HepG2 (cell line): Measurements from ENCODE around the gene SYT7. TPM values are rescaled to one million over a fixed set of nuclear protein-coding genes. Genes with fewer than 3 reads are reported as not detected.

Experiments
- ATF2 ChIP-seq: sonication (generic); formaldehyde crosslinking; IDR thresholded peaks from 2 replicates; pipeline ENCODE4 v1.4.0; 2020; ENCODE audit warnings: missing genetic modification reagents
- MEIS1 ChIP-seq: sonication (generic); formaldehyde crosslinking; IDR thresholded peaks from 2 replicates; pipeline ENCODE4 v1.9.0; 2021; ENCODE audit warnings: mild to moderate bottlenecking, missing genetic modification reagents, moderate library complexity, borderline replicate concordance
- MEIS2 ChIP-seq: sonication (generic); formaldehyde crosslinking; IDR thresholded peaks from 2 replicates; pipeline ENCODE4 v1.9.0; 2021; ENCODE audit warnings: mild to moderate bottlenecking, missing genetic modification reagents
- MYPOP ChIP-seq: sonication (generic); formaldehyde crosslinking; IDR thresholded peaks from 2 replicates; pipeline ENCODE4 v1.8.1; 2023; ENCODE audit warnings: mild to moderate bottlenecking, moderate library complexity, missing genetic modification reagents
- NCOA1 ChIP-seq: sonication (generic); formaldehyde crosslinking; IDR thresholded peaks from 2 replicates; pipeline ENCODE4 v1.9.0; 2021; ENCODE audit warnings: missing genetic modification reagents
- REL ChIP-seq: sonication (generic); formaldehyde crosslinking; conservative IDR thresholded peaks from 2 replicates; pipeline ENCODE4 v1.8.0; 2022; ENCODE audit warnings: mild to moderate bottlenecking, missing genetic modification reagents, moderate library complexity
- RORA ChIP-seq: sonication (generic); formaldehyde crosslinking; IDR thresholded peaks from 2 replicates; pipeline ENCODE4 v1.5.0; 2020; ENCODE audit warnings: mild to moderate bottlenecking, missing genetic modification reagents, moderate library complexity
- SNRNP70 ChIP-seq: fragments of 200-400 bp; formaldehyde crosslinking; IDR thresholded peaks from 2 replicates; pipeline ENCODE4 v1.6.1; 2017; ENCODE audit warnings: mild to moderate bottlenecking, low read depth, low read length, moderate library complexity
- SRY ChIP-seq: sonication (generic); formaldehyde crosslinking; IDR thresholded peaks from 2 replicates; pipeline ENCODE4 v1.8.0; 2022; ENCODE audit warnings: mild to moderate bottlenecking, missing genetic modification reagents
- SYNCRIP ChIP-seq: fragments of 200-400 bp; formaldehyde crosslinking; IDR thresholded peaks from 2 replicates; pipeline ENCODE4 v1.6.1; 2018; ENCODE audit warnings: mild to moderate bottlenecking, low read depth, low read length; ENCODE audit not compliant: insufficient read depth
- ZBTB25 ChIP-seq: IDR thresholded peaks from 2 replicates; pipeline ENCODE4 v1.6.1; 2018; ENCODE audit warnings: missing genetic modification reagents
- ZC3H4 ChIP-seq: sonication (generic); formaldehyde crosslinking; IDR thresholded peaks from 2 replicates; pipeline ENCODE4 v1.4.0; 2020; ENCODE audit warnings: missing genetic modification reagents, borderline replicate concordance
- ZNF121 ChIP-seq: sonication (generic); formaldehyde crosslinking; IDR thresholded peaks from 2 replicates; pipeline ENCODE4 v1.5.0; 2020; ENCODE audit warnings: mild to moderate bottlenecking, missing genetic modification reagents
- ZNF142 ChIP-seq: sonication (generic); formaldehyde crosslinking; IDR thresholded peaks from 2 replicates; pipeline ENCODE4 v1.4.0; 2020; ENCODE audit warnings: missing genetic modification reagents
- ZNF589 ChIP-seq: sonication (generic); formaldehyde crosslinking; conservative IDR thresholded peaks from 2 replicates; pipeline ENCODE4 v1.8.0; 2022; ENCODE audit warnings: mild to moderate bottlenecking, moderate library complexity, missing genetic modification reagents
- ZNF776 ChIP-seq: sonication (generic); formaldehyde crosslinking; IDR thresholded peaks from 2 replicates; pipeline ENCODE4 v1.4.0; 2020; ENCODE audit warnings: mild to moderate bottlenecking, missing genetic modification reagents
- polyA plus RNA-seq, 8 experiments: library from polyadenylated mRNA; depleted of rRNA in 3 of 8; stranded (reverse) in 7 of 8; unstranded in 1 of 8; fragments of >200 nt; fragmentation: Illumina TruSeq in 4 of 8; extraction: Trizol in 4 of 8; gene quantifications; 2 replicates each; pipeline versions ENCODE4 v1.2.1 to v1.2.3, GENCODE V29; 2011 to 2016; ENCODE audit warnings: low read depth in 4 of 8, missing spikeins in 1 of 8, mixed read lengths in 1 of 8; ENCODE audit not compliant: insufficient read depth in 1 of 8
- total RNA-seq, 5 experiments: library from RNA; depleted of rRNA; stranded (reverse); fragments of >200 nt; fragmentation: Illumina TruSeq; extraction: Trizol; gene quantifications; 2 replicates each; pipeline ENCODE4 v1.2.3, GENCODE V29; 2016; ENCODE audit warnings: low read depth in 1 of 5
- TF ChIP-seq, protein P1 (sequence below): sonication (generic); formaldehyde crosslinking; IDR thresholded peaks from 2 replicates; pipeline ENCODE4 v1.4.0; 2020; ENCODE audit warnings: missing genetic modification reagents, borderline replicate concordance

The SYT7 gene
- total and polyA plus RNA-seq, 2 of the 13 experiments (the other 11 are each of a cell fraction or from before 2014, with no cell fraction given) = 1.4 to 4.4 TPM

DNA sequence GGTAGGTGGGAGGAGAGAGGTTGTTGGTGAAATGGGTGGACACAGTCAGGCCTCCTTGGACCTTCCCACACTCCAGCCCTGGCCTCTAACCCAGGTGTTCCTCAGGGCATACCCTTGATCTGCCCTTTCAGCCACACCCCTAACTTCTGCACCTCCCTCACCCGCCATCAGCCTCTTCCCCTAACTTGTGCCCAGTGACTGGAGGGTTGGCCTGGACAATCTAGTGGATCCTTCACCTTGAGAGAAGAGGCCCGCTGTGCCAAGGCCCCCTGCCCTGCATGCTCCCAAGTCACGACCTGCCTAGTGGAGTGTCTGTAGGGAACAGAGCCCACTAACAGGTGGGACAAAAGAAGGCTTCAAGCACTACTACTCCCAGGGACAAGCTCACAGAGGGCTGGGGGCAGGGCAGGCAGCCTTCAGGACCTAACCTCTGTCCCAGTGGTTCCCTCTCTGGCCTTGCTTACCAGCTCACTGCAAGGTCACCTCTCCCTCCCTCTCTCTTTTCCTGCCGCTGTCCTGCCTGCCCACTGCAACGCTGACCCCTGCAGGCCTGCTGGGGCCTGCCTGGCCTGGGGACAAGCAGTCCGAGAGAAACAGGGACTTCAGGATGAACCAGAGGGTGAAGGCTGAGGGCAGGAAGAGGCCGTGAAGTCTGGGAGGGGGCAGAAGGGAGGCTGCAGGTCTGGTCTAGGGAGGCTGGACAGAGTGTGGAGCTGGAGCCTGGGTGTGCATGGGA, 3.3 kb downstream of the SYT7 start (continued):
- TF ChIP-seq ZNF776 = peak; percentile 34; the same call in 1 of the 2 replicates
- TF ChIP-seq SRY (CRISPR knock-in tag) = no peak
- no peak for TF ChIP-seq ZNF142 (CRISPR knock-in tag)
- TF ChIP-seq MEIS1 (CRISPR knock-in tag) = peak; percentile 62
- no peak for TF ChIP-seq ZBTB25 (CRISPR knock-in tag)
- TF ChIP-seq SNRNP70 = no peak
- TF ChIP-seq ZC3H4 (CRISPR knock-in tag) = no peak
- no peak for TF ChIP-seq RORA (CRISPR knock-in tag)
- no peak for TF ChIP-seq SYNCRIP
- no peak for TF ChIP-seq NCOA1 (CRISPR knock-in tag)
- TF ChIP-seq, protein P1, sequence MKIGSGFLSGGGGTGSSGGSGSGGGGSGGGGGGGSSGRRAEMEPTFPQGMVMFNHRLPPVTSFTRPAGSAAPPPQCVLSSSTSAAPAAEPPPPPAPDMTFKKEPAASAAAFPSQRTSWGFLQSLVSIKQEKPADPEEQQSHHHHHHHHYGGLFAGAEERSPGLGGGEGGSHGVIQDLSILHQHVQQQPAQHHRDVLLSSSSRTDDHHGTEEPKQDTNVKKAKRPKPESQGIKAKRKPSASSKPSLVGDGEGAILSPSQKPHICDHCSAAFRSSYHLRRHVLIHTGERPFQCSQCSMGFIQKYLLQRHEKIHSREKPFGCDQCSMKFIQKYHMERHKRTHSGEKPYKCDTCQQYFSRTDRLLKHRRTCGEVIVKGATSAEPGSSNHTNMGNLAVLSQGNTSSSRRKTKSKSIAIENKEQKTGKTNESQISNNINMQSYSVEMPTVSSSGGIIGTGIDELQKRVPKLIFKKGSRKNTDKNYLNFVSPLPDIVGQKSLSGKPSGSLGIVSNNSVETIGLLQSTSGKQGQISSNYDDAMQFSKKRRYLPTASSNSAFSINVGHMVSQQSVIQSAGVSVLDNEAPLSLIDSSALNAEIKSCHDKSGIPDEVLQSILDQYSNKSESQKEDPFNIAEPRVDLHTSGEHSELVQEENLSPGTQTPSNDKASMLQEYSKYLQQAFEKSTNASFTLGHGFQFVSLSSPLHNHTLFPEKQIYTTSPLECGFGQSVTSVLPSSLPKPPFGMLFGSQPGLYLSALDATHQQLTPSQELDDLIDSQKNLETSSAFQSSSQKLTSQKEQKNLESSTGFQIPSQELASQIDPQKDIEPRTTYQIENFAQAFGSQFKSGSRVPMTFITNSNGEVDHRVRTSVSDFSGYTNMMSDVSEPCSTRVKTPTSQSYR (CRISPR knock-in tag) = peak; percentile 89
- TF ChIP-seq ZNF589 (CRISPR knock-in tag) = no peak
- TF ChIP-seq ZNF121 (CRISPR knock-in tag) = no peak
- peak; percentile 24; the same call in 1 of the 2 replicates for TF ChIP-seq MYPOP (CRISPR knock-in tag)
- TF ChIP-seq ATF2 (CRISPR knock-in tag) = peak; percentile 75
- TF ChIP-seq MEIS2 (CRISPR knock-in tag) = no peak
- TF ChIP-seq REL (CRISPR knock-in tag) = no peak
